GM12878 (cell line): ENCODE data around the gene SUFU. TPM values are rescaled to one million over a fixed set of nuclear protein-coding genes. Genes with fewer than 3 reads are reported as not detected.

Source experiments
- ATAC-seq: fragments of 200-7000 bp; cut with Tn5 transposase; 3 replicates; pipeline ENCODE4 v1.9.1; 2020; ENCODE audit warnings: mild to moderate bottlenecking, moderate library complexity
- BruUV-seq: library from RNA; stranded (reverse); fragments of 400-500 nt; replicated peaks from 2 replicates; lab custom pipeline; 2021; lab: Mats Ljungman, UMichigan
- CTCF ChIA-PET: fragments of 300-600 bp; sonication (Branson Sonifier 250); formaldehyde crosslinking; extraction: SDS; loops from one replicate; lab custom pipeline; 2021; ENCODE audit warnings: inconsistent platforms; lab: Yijun Ruan, JAX
- POLR2A ChIA-PET: fragments of 350-600 bp; formaldehyde crosslinking; extraction: SDS; loops from one replicate; lab custom pipeline; 2021; ENCODE audit warnings: inconsistent platforms; lab: Charles Lee
- RAD21 ChIA-PET: fragments of 300-600 bp; sonication (Branson Sonifier 250); formaldehyde crosslinking; loops from one replicate; lab custom pipeline; 2023; ENCODE audit warnings: antibody characterized with exemption; ENCODE audit not compliant: unreplicated experiment; lab: Charles Lee
- SMC1A ChIA-PET: fragments of 300-600 bp; sonication (Branson Sonifier 250); formaldehyde crosslinking; loops from one replicate; lab custom pipeline; 2023; ENCODE audit not compliant: unreplicated experiment, uncharacterized antibody; lab: Charles Lee
- DNase-seq: peaks from one replicate; pipeline ENCODE4 v3.0.0-alpha.2; 2011; ENCODE audit warnings: low read depth, low spot score
- FAIRE-seq: peaks from 3 replicates; lab custom pipeline; 2011; peaks lifted over from hg19 to GRCh38; lab: Jason Lieb, UNC
- H2AFZ ChIP-seq: 2 replicates; pipeline ENCODE4 v1.6.0; 2011; ENCODE audit warnings: low read depth, low read length, control low read depth; ENCODE audit not compliant: control insufficient read depth
- H3K27ac ChIP-seq: 2 replicates; pipeline ENCODE4 v1.5.1; 2011; ENCODE audit warnings: control low read depth; ENCODE audit not compliant: control insufficient read depth, insufficient read depth
- H3K27me3 ChIP-seq, 2 experiments: replicated peaks in 1 of 2; 2 replicates each; pipeline versions ENCODE4 v1.6.0 to v1.6.1; 2011; ENCODE audit warnings: low read length in 1 of 2; ENCODE audit not compliant: control insufficient read depth in 2 of 2, insufficient read depth in 2 of 2
- H3K36me3 ChIP-seq, 2 experiments: 2 replicates each; pipeline ENCODE4 v1.5.1; 2011; ENCODE audit warnings: low read length in 1 of 2; ENCODE audit not compliant: control insufficient read depth in 2 of 2, insufficient read depth in 2 of 2
- H3K4me1 ChIP-seq: 2 replicates; pipeline ENCODE4 v1.6.1; 2011; ENCODE audit warnings: mild to moderate bottlenecking, low read length, moderate library complexity, mixed read lengths; ENCODE audit not compliant: control insufficient read depth, insufficient read depth
- H3K4me2 ChIP-seq: 2 replicates; pipeline ENCODE4 v1.6.0; 2011; ENCODE audit warnings: control low read depth; ENCODE audit not compliant: control insufficient read depth, insufficient read depth
- H3K4me3 ChIP-seq: fragments of 200-600 bp; sonication (generic); 2 replicates; pipeline ENCODE4 v1.5.1; 2016
- H3K79me2 ChIP-seq: 2 replicates; pipeline ENCODE4 v1.6.0; 2011; ENCODE audit warnings: low read length; ENCODE audit not compliant: control insufficient read depth, insufficient read depth
- H3K9ac ChIP-seq: 2 replicates; pipeline ENCODE4 v1.8.0; 2011; ENCODE audit warnings: low read length, control low read depth, mixed read lengths; ENCODE audit not compliant: control insufficient read depth, insufficient read depth
- H3K9me3 ChIP-seq: replicated peaks from 3 replicates; pipeline ENCODE4 v1.5.1; 2011; ENCODE audit warnings: mild to moderate bottlenecking, low read length; ENCODE audit not compliant: control insufficient read depth, insufficient read depth
- H4K20me1 ChIP-seq: 2 replicates; pipeline ENCODE4 v1.6.0; 2011; ENCODE audit not compliant: control insufficient read depth, insufficient read depth
- ATF3 ChIP-seq: IDR thresholded peaks from 2 replicates; pipeline ENCODE4 v1.6.1; 2011; ENCODE audit warnings: low read depth, mild to moderate bottlenecking, low read length, moderate library complexity, borderline replicate concordance; ENCODE audit errors: extremely low read depth
- EGR1 ChIP-seq, 2 experiments: IDR thresholded peaks; 1 replicate in 1 of 2; 2 replicates in 1 of 2; pipeline ENCODE4 v1.6.1; 2011 to 2012; ENCODE audit warnings: low read depth in 2 of 2, low read length in 2 of 2, borderline replicate concordance in 1 of 2, mild to moderate bottlenecking in 1 of 2, moderate library complexity in 1 of 2
- HDAC2 ChIP-seq: fragments of 200-600 bp; sonication (generic); IDR thresholded peaks from 2 replicates; pipeline ENCODE4 v1.6.1; 2017
- IKZF2 ChIP-seq, 2 experiments: fragments of 450-650 bp; IDR thresholded peaks; 2 replicates each; pipeline ENCODE4 v1.6.1; 2017; ENCODE audit warnings: mild to moderate bottlenecking in 2 of 2, moderate library complexity in 2 of 2
- KLF5 ChIP-seq: fragments of 450-650 bp; IDR thresholded peaks from 2 replicates; pipeline ENCODE4 v1.6.1; 2014; ENCODE audit warnings: mild to moderate bottlenecking; ENCODE audit not compliant: partially characterized antibody
- NFYA ChIP-seq: IDR thresholded peaks from 2 replicates; pipeline ENCODE4 v1.6.1; 2011; ENCODE audit warnings: low read depth, mild to moderate bottlenecking, low read length, improper control_type of control experiment, borderline replicate concordance
- NR2C1 ChIP-seq: fragments of 450-650 bp; IDR thresholded peaks from 2 replicates; pipeline ENCODE4 v1.6.1; 2017; ENCODE audit warnings: antibody characterized with exemption, mild to moderate bottlenecking, moderate library complexity
- WGBS: methylation state at CpG from one replicate; pipeline ENCODE4 v1.1.6; 2016; ENCODE audit warnings: low lambda C conversion rate; ENCODE audit not compliant: insufficient replicate concordance, insufficient coverage; ENCODE audit errors: missing lambda C conversion rate; 5-methylcytosine and 5-hydroxymethylcytosine counted together
- in situ Hi-C: fragments of 300-500 bp; cut with MboI; formaldehyde crosslinking; loops from 9 replicates; pipeline ENCODE4 v1.14.3; 2018; ENCODE audit warnings: mixed read lengths
- intact Hi-C: fragments of 100-400 bp; cut with micrococcal nuclease; formaldehyde crosslinking; loops from one replicate; pipeline ENCODE4 v1.14.2; 2022; ENCODE audit not compliant: unreplicated experiment
- polyA plus RNA-seq, 11 experiments: library from polyadenylated mRNA; depleted of rRNA in 4 of 11; unstranded in 6 of 11; stranded (reverse) in 5 of 11; fragments of >200 nt; fragmentation: Nextera tagmentation in 4 of 11; fragmentation: Illumina TruSeq in 1 of 11; extraction: Ambion mirVana in 4 of 11; extraction: Trizol in 1 of 11; gene quantifications; 1 replicate in 1 of 11; 2 replicates in 10 of 11; pipeline versions ENCODE4 v1.2.1 to v1.2.3, GENCODE V29; 2011 to 2016; ENCODE audit warnings: inconsistent platforms in 2 of 11, missing spikeins in 2 of 11, low read depth in 1 of 11
- total RNA-seq, 4 experiments: library from RNA; depleted of rRNA in 3 of 4; stranded (reverse); fragments of >200 nt in 3 of 4; fragmentation: Illumina TruSeq in 1 of 4; extraction: Trizol in 1 of 4; gene quantifications; 2 replicates each; pipeline versions ENCODE4 v1.2.1 to v1.2.3, GENCODE V29; 2013 to 2021
- TF ChIP-seq, protein P1 (sequence below): fragments of 450-650 bp; IDR thresholded peaks from 2 replicates; pipeline ENCODE4 v1.6.1; 2017; ENCODE audit warnings: mild to moderate bottlenecking, low read depth, inconsistent platforms; ENCODE audit not compliant: poor library complexity, severe bottlenecking
- TF ChIP-seq, protein P2 (sequence below): fragments of 450-650 bp; conservative IDR thresholded peaks from 2 replicates; pipeline ENCODE4 v1.6.1; 2017; ENCODE audit warnings: mild to moderate bottlenecking, moderate library complexity

SUFU gene
- total and polyA plus RNA-seq, 10 of the 15 experiments (the other 5 are each of a cell fraction or from before 2014, with no cell fraction given): 0.68 to 7.7 (median 2.4) TPM

DNA sequence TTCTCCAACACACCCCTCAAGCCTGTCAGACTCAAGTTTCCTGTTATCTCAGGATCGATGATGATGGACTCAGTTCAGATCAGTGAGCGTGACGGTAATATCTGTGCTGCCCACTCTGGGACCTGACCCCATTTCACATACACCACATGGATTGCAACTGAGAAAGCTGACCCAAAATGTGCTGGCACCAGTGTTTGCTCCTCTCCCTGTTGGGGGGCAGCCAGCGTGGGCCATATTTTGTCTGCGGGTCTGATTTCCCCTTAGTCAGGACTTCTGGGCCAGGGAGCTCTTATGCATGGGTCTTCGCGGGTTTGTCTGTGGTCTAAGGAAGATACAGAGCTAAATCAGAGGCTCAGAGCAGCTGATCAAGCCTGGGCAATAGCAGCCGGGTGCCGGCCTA lies 97.9 kb downstream of the SUFU start:
- Histone ChIP-seq H3K4me2 (no peak overlapping the region), H3K4me1 (no peaks in the 10 kb centered on the region), H3K27me3 (no peaks in the 10 kb centered on the region), H3K36me3 (peaks cover 2 to 5% of the 10 kb centered on the region in 2 experiments; a peak in 2 of 4 replicates), H3K79me2 (no peaks in the 10 kb centered on the region), H3K9me3 (no peaks in the 10 kb centered on the region), H3K9ac (no peak overlapping the region), H3K4me3 (no peak overlapping the region), H3K27ac (no peak overlapping the region), H4K20me1 (no peaks in the 10 kb centered on the region), H2AFZ (no peak overlapping the region)
- in situ Hi-C loops (no loop called here), intact Hi-C loops (no loop called here)
- CTCF ChIA-PET: interaction anchor here (0.8 to 2.1 kb wide), 4 partner anchors 15 to 139 kb away, joined by 3 to 7 read pairs (median 4); partner anchors contain the start of gene ACTR1A
- FAIRE-seq (no peak), DNase-seq (no peak), ATAC-seq (no peak)
- POLR2A ChIA-PET: interaction anchor here (0.5 kb wide), 1 partner anchor 407 kb away, joined by 4 read pairs; no protein-coding TSS in a partner anchor
- WGBS: 98% methylated on average over 9 of the region's 9 CpGs
- BruUV-seq: no TSS peak
- SMC1A ChIA-PET: interaction anchor here (0.7 kb wide), 1 partner anchor 14 kb away, joined by 3 read pairs; no protein-coding TSS in a partner anchor
- RAD21 ChIA-PET: no interaction called here
- TF ChIP-seq IKZF2 (IDR thresholded peaks at IDR 0.05): no peak
- TF ChIP-seq, all 136 proteins: peak for 0

GRCh38 chr10:102602272-102603045 lies 98.7 kb downstream of the SUFU start:
- ChIA-PET RAD21 (no interaction called here), POLR2A (interaction anchor here (0.5 to 0.6 kb wide), 2 partner anchors 223 to 408 kb away, joined by 4 to 8 read pairs; no protein-coding TSS in a partner anchor), SMC1A (interaction anchor here (0.7 to 1.6 kb wide), 5 partner anchors 8 to 90 kb away, joined by 3 to 4 read pairs (median 3); no protein-coding TSS in a partner anchor), CTCF (interaction anchor here (0.8 to 2.1 kb wide), 5 partner anchors 14 to 138 kb away, joined by 3 to 7 read pairs (median 3); partner anchors contain the start of genes ACTR1A and SUFU)
- Histone ChIP-seq H3K4me1 (no peaks in the 10 kb centered on the region), H3K9ac (no peak overlapping the region), H3K36me3 (peaks cover 2 to 3% of the 10 kb centered on the region in 2 experiments; a peak in 2 of 4 replicates), H3K4me2 (no peak overlapping the region), H2AFZ (no peak overlapping the region), H3K79me2 (no peaks in the 10 kb centered on the region), H3K27ac (no peak overlapping the region), H3K27me3 (no peaks in the 10 kb centered on the region), H3K4me3 (no peak overlapping the region), H3K9me3 (no peaks in the 10 kb centered on the region), H4K20me1 (no peaks in the 10 kb centered on the region)
- 96% methylated on average over 4 of the region's 4 CpGs for WGBS
- in situ Hi-C loops (no loop called here), intact Hi-C loops (no loop called here)
- BruUV-seq: no TSS peak
- FAIRE-seq (no peak), DNase-seq (no peak), ATAC-seq (no peak)
- TF ChIP-seq HDAC2 (no peak), ATF3 (no peak), NR2C1 (no peak), EGR1 (IDR thresholded peaks at IDR 0.05; ENCODE audit: borderline replicate concordance in 1 of 2, low read depth in 2 of 2, low read length in 2 of 2) (no peak), NFYA (no peak), KLF5 (no peak)
- TF ChIP-seq, protein P1, sequence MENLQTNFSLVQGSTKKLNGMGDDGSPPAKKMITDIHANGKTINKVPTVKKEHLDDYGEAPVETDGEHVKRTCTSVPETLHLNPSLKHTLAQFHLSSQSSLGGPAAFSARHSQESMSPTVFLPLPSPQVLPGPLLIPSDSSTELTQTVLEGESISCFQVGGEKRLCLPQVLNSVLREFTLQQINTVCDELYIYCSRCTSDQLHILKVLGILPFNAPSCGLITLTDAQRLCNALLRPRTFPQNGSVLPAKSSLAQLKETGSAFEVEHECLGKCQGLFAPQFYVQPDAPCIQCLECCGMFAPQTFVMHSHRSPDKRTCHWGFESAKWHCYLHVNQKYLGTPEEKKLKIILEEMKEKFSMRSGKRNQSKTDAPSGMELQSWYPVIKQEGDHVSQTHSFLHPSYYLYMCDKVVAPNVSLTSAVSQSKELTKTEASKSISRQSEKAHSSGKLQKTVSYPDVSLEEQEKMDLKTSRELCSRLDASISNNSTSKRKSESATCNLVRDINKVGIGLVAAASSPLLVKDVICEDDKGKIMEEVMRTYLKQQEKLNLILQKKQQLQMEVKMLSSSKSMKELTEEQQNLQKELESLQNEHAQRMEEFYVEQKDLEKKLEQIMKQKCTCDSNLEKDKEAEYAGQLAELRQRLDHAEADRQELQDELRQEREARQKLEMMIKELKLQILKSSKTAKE: no peak
- TF ChIP-seq, protein P2, sequence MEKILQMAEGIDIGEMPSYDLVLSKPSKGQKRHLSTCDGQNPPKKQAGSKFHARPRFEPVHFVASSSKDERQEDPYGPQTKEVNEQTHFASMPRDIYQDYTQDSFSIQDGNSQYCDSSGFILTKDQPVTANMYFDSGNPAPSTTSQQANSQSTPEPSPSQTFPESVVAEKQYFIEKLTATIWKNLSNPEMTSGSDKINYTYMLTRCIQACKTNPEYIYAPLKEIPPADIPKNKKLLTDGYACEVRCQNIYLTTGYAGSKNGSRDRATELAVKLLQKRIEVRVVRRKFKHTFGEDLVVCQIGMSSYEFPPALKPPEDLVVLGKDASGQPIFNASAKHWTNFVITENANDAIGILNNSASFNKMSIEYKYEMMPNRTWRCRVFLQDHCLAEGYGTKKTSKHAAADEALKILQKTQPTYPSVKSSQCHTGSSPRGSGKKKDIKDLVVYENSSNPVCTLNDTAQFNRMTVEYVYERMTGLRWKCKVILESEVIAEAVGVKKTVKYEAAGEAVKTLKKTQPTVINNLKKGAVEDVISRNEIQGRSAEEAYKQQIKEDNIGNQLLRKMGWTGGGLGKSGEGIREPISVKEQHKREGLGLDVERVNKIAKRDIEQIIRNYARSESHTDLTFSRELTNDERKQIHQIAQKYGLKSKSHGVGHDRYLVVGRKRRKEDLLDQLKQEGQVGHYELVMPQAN: no peak
